Renal cortical epithelial cell (primary cell): ENCODE data around the gene PGLYRP1. TPM values are rescaled to one million over a fixed set of nuclear protein-coding genes. Genes with fewer than 3 reads are reported as not detected.

Experiments
- DNase-seq: peaks from one replicate; pipeline ENCODE4 v3.0.0-alpha.2; 2011; ENCODE audit warnings: low read depth
- total RNA-seq: library from RNA; depleted of rRNA; stranded (reverse); fragments of >200 nt; gene quantifications from 2 replicates; pipeline ENCODE4 v1.2.3, GENCODE V29; 2014

The PGLYRP1 gene
- total RNA-seq, 1 donor from 2014 or later, result not detected

GRCh38 chr19:45969676-45970075 is 53.2 kb downstream of the PGLYRP1 start:
- no peak for DNase-seq

Other genes starting within 250 kb of the PGLYRP1 start
- 6.1 and 32.3 TPM in 2 replicates for gene DMPK, start 240.6 kb downstream of the PGLYRP1 start, total RNA-seq
- 24.0 and 37.0 TPM in 2 replicates for gene DMWD, start 230.2 kb downstream of the PGLYRP1 start, total RNA-seq
- gene RSPH6A, start 207.7 kb downstream of the PGLYRP1 start, total RNA-seq, result 0.10 TPM in 1 of 2 replicates, not detected in the other
- gene SYMPK, start 159.9 kb downstream of the PGLYRP1 start, total RNA-seq, result 16.3 and 55.0 TPM in 2 replicates
- gene FOXA3, start 158.7 kb downstream of the PGLYRP1 start, total RNA-seq, result 0.52 and 1.5 TPM in 2 replicates
- gene IRF2BP1, start 136.9 kb downstream of the PGLYRP1 start, total RNA-seq, result 23.1 and 27.6 TPM in 2 replicates
- gene MYPOP, start 120.4 kb downstream of the PGLYRP1 start, total RNA-seq, result 0.69 and 2.5 TPM in 2 replicates
- gene NANOS2, start 108.3 kb downstream of the PGLYRP1 start, total RNA-seq, result not detected in 2 replicates
- gene NOVA2, start 49.2 kb downstream of the PGLYRP1 start, total RNA-seq, result under 0.01 TPM in 1 of 2 replicates, not detected in the other
- gene CCDC61, start 27.6 kb downstream of the PGLYRP1 start, total RNA-seq, result 6.1 and 7.5 TPM in 2 replicates
- gene IGFL4, start 17.9 kb upstream of the PGLYRP1 start, total RNA-seq, result not detected in 2 replicates
- not detected in 2 replicates for gene IGFL3, start 101.6 kb upstream of the PGLYRP1 start, total RNA-seq
- gene IGFL2, start 125.2 kb upstream of the PGLYRP1 start, total RNA-seq, result not detected in 2 replicates
- 3.8 TPM in 1 of 2 replicates, not detected in the other for gene IGFL1, start 206.7 kb upstream of the PGLYRP1 start, total RNA-seq